Smooth muscle cell (in vitro differentiated cells): ENCODE results near the gene SLC6A18. TPM values are rescaled to one million over a fixed set of nuclear protein-coding genes. Genes with fewer than 3 reads are reported as not detected.
A peak's percentile ranks its signal among the peaks of the same experiment; 100 is the strongest.

ENCODE experiments used
- DNase-seq: peaks from one replicate; lab custom pipeline; 2025; ENCODE audit not compliant: unreplicated experiment; lab: John Stamatoyannopoulos, UW
- H2AFZ ChIP-seq: fragments of 200-600 bp; sonication (generic); 2 replicates; pipeline ENCODE4 v1.6.0; 2016; ENCODE audit warnings: antibody characterized with exemption, low read depth, mild to moderate bottlenecking
- H3F3A ChIP-seq: fragments of 200-600 bp; sonication (generic); 2 replicates; pipeline ENCODE4 v1.6.0; 2017; ENCODE audit warnings: antibody characterized with exemption, low read depth
- H3K27ac ChIP-seq: fragments of 200-600 bp; sonication (generic); 2 replicates; pipeline ENCODE4 v1.5.1; 2016; ENCODE audit warnings: low read depth, mild to moderate bottlenecking
- H3K27me3 ChIP-seq: fragments of 200-600 bp; sonication (generic); 2 replicates; pipeline ENCODE4 v1.6.1; 2016; ENCODE audit warnings: low read depth, mild to moderate bottlenecking
- H3K36me3 ChIP-seq: fragments of 200-600 bp; sonication (generic); 2 replicates; pipeline ENCODE4 v1.5.1; 2016; ENCODE audit warnings: low read depth
- H3K4me1 ChIP-seq: fragments of 200-600 bp; sonication (generic); 2 replicates; pipeline ENCODE4 v1.5.1; 2016; ENCODE audit warnings: low read depth
- H3K4me2 ChIP-seq: fragments of 200-600 bp; sonication (generic); 2 replicates; pipeline ENCODE4 v1.6.0; 2016; ENCODE audit warnings: mild to moderate bottlenecking
- H3K4me3 ChIP-seq: fragments of 200-600 bp; sonication (generic); 2 replicates; pipeline ENCODE4 v1.5.1; 2016; ENCODE audit warnings: mild to moderate bottlenecking
- H3K79me2 ChIP-seq: fragments of 200-600 bp; sonication (generic); 2 replicates; pipeline ENCODE4 v1.6.0; 2016; ENCODE audit warnings: low read depth, mild to moderate bottlenecking
- H3K9ac ChIP-seq: fragments of 200-600 bp; sonication (generic); 2 replicates; pipeline ENCODE4 v1.6.0; 2016; ENCODE audit warnings: low read depth
- H3K9me3 ChIP-seq: fragments of 200-600 bp; sonication (generic); replicated peaks from 2 replicates; pipeline ENCODE4 v1.5.1; 2016; ENCODE audit warnings: low read depth
- H4K20me1 ChIP-seq: fragments of 200-600 bp; sonication (generic); 2 replicates; pipeline ENCODE4 v1.6.0; 2016; ENCODE audit warnings: low read depth
- WGBS: methylation state at CpG from one replicate; pipeline ENCODE4 v1.1.7; 2016; ENCODE audit warnings: low lambda C conversion rate; 5-methylcytosine and 5-hydroxymethylcytosine counted together
- polyA plus RNA-seq: library from polyadenylated mRNA; unstranded; fragments of >200 nt; fragmentation: Nextera tagmentation; extraction: Ambion mirVana; gene quantifications from 2 replicates; pipeline ENCODE4 v1.2.1, GENCODE V29; 2016
- total RNA-seq: library from RNA; depleted of rRNA; stranded (reverse); fragments of >200 nt; gene quantifications from 2 replicates; pipeline ENCODE4 v1.2.3, GENCODE V29; 2014
- TF ChIP-seq, protein P1 (sequence below): fragments of 200-600 bp; sonication (generic); IDR thresholded peaks from 2 replicates; pipeline ENCODE4 v1.5.1; 2017; ENCODE audit warnings: borderline replicate concordance, mild to moderate bottlenecking, antibody characterized with exemption; ENCODE audit not compliant: insufficient read depth, poor library complexity, severe bottlenecking

The SLC6A18 gene
- total and polyA plus RNA-seq, 2 experiments from 2014 or later = not detected

DNA sequence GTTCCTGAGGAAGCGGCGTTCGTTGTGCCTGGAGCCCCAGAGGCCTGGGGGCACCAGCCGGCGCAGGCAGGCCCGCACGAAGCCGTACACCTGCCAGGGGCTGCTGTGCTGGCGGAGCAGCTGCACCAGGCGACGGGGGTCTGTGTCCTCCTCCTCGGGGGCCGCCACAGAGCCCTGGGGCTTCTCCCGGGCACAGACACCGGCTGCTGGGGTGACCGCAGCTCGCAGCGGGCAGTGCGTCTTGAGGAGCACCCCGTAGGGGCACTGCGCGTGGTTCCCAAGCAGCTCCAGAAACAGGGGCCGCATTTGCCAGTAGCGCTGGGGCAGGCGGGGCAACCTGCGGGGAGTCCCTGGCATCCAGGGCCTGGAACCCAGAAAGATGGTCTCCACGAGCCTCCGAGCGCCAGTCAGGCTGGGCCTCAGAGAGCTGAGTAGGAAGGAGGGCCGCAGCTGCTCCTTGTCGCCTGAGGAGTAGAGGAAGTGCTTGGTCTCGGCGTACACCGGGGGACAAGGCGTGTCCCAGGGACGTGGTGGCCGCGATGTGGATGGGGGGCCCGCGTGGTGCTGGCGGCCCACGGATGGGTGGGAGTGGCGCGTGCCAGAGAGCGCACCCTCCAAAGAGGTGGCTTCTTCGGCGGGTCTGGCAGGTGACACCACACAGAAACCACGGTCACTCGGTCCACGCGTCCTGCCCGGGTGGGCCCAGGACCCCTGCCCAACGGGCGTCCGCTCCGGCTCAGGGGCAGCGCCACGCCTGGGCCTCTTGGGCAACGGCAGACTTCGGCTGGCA lies 68.4 kb downstream of the SLC6A18 start:
- Histone ChIP-seq H2AFZ (no peak overlapping the region), H4K20me1 (no peaks in the 10 kb centered on the region), H3K36me3 (no peaks in the 10 kb centered on the region), H3K9me3 (no peaks in the 10 kb centered on the region), H3K9ac (no peak overlapping the region), H3K4me2 (no peak overlapping the region), H3K79me2 (no peaks in the 10 kb centered on the region), H3K27ac (no peak overlapping the region), H3K27me3 (peaks cover 46% of the 10 kb centered on the region), H3K4me1 (no peaks in the 10 kb centered on the region), H3K4me3 (no peak overlapping the region), H3F3A (no peaks in the 10 kb centered on the region)
- 95% methylated on average over 56 of the region's 60 CpGs for WGBS
- TF ChIP-seq, protein P1, sequence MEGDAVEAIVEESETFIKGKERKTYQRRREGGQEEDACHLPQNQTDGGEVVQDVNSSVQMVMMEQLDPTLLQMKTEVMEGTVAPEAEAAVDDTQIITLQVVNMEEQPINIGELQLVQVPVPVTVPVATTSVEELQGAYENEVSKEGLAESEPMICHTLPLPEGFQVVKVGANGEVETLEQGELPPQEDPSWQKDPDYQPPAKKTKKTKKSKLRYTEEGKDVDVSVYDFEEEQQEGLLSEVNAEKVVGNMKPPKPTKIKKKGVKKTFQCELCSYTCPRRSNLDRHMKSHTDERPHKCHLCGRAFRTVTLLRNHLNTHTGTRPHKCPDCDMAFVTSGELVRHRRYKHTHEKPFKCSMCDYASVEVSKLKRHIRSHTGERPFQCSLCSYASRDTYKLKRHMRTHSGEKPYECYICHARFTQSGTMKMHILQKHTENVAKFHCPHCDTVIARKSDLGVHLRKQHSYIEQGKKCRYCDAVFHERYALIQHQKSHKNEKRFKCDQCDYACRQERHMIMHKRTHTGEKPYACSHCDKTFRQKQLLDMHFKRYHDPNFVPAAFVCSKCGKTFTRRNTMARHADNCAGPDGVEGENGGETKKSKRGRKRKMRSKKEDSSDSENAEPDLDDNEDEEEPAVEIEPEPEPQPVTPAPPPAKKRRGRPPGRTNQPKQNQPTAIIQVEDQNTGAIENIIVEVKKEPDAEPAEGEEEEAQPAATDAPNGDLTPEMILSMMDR = no peak
- no peak for DNase-seq

DNA sequence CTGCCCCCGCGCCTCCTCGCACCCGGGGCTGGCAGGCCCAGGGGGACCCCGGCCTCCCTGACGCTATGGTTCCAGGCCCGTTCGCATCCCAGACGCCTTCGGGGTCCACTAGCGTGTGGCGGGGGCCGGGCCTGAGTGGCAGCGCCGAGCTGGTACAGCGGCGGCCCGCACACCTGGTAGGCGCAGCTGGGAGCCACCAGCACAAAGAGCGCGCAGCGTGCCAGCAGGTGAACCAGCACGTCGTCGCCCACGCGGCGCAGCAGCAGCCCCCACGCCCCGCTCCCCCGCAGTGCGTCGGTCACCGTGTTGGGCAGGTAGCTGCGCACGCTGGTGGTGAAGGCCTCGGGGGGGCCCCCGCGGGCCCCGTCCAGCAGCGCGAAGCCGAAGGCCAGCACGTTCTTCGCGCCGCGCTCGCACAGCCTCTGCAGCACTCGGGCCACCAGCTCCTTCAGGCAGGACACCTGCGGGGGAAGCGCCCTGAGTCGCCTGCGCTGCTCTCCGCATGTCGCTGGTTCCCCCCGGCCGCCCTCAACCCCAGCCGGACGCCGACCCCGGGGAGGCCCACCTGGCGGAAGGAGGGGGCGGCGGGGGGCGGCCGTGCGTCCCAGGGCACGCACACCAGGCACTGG lies 69.1 kb downstream of the SLC6A18 start:
- DNase-seq = no peak

DNA sequence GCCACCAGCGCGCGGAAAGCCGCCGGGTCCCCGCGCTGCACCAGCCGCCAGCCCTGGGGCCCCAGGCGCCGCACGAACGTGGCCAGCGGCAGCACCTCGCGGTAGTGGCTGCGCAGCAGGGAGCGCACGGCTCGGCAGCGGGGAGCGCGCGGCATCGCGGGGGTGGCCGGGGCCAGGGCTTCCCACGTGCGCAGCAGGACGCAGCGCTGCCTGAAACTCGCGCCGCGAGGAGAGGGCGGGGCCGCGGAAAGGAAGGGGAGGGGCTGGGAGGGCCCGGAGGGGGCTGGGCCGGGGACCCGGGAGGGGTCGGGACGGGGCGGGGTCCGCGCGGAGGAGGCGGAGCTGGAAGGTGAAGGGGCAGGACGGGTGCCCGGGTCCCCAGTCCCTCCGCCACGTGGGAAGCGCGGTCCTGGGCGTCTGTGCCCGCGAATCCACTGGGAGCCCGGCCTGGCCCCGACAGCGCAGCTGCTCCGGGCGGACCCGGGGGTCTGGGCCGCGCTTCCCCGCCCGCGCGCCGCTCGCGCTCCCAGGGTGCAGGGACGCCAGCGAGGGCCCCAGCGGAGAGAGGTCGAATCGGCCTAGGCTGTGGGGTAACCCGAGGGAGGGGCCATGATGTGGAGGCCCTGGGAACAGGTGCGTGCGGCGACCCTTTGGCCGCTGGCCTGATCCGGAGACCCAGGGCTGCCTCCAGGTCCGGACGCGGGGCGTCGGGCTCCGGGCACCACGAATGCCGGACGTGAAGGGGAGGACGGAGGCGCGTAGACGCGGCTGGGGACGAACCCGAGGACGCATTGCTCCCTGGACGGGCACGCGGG lies 69.9 kb downstream of the SLC6A18 start, which contains the start of gene TERT:
TSS of gene TERT (minus strand) at position 234 of the 815 bp plus-strand sequence. CDS start at position 155, 79 bp downstream.
- WGBS = 5% methylated on average over 71 of the region's 102 CpGs
- Histone ChIP-seq H3K79me2 (no peaks in the 10 kb centered on the region), H3K36me3 (no peaks in the 10 kb centered on the region), H3K4me3 (peak within 1 kb of the TSS; percentile 29), H3K27me3 (peaks cover 46% of the 10 kb centered on the region), H3K9ac (no peak within 1 kb of the TSS), H2AFZ (no peak within 1 kb of the TSS), H4K20me1 (no peaks in the 10 kb centered on the region), H3K4me1 (no peaks in the 10 kb centered on the region), H3K27ac (no peak within 1 kb of the TSS), H3K9me3 (no peaks in the 10 kb centered on the region), H3K4me2 (peak within 1 kb of the TSS; percentile 76), H3F3A (no peaks in the 10 kb centered on the region)
- DNase-seq = no peak
- TF ChIP-seq, protein P1 = no peak

More for the DNA sequence above, 69.1 kb downstream of the SLC6A18 start:
- H3K36me3 ChIP-seq = no peaks in the 10 kb centered on the region
- no peak overlapping the region for H3K27ac ChIP-seq
- peaks cover 46% of the 10 kb centered on the region for H3K27me3 ChIP-seq
- peak overlapping the region; percentile 76 for H3K4me2 ChIP-seq
- H4K20me1 ChIP-seq = no peaks in the 10 kb centered on the region
- no peak overlapping the region for H3K9ac ChIP-seq
- no peaks in the 10 kb centered on the region for H3K79me2 ChIP-seq
- H3K4me1 ChIP-seq = no peaks in the 10 kb centered on the region
- no peaks in the 10 kb centered on the region for H3K9me3 ChIP-seq
- H3K4me3 ChIP-seq = peak overlapping the region; percentile 29
- TF ChIP-seq, protein P1 = no peak
- H3F3A ChIP-seq = no peaks in the 10 kb centered on the region
- H2AFZ ChIP-seq = no peak overlapping the region
- 61% methylated on average over 37 of the region's 69 CpGs for WGBS
